ENCODE data around the gene RSBN1. TPM values are rescaled to one million over a fixed set of nuclear protein-coding genes. Genes with fewer than 3 reads are reported as not detected.
"Not testable (repeated sequence)": the region's sequence is repeated elsewhere in the genome, so short reads cannot be mapped to it uniquely, and the experiment has no call there.

RSBN1 gene
- total RNA-seq, 1 experiment from 2014 or later, result 4.0 TPM

DNA sequence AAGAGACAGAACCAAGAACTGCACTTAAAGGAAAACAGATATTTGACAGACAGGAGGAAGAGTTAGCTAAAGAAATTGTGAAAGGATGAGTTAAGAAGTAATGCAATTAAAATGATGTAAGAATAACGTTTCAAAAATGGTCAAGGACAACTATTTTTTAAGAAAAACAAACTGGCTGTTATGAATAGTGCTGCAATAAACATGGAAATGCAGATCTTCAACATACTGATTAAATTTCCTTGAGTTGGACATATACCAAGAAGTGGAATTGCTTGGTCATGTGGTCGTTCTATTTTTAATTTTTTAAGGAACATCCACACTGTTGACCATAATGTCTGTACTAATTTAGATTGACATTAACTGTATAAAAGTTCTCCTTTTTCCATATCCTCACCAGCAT is 29.9 kb downstream of the RSBN1 start:
- no peak for DNase-seq (ENCODE audit: low spot score)

DNA sequence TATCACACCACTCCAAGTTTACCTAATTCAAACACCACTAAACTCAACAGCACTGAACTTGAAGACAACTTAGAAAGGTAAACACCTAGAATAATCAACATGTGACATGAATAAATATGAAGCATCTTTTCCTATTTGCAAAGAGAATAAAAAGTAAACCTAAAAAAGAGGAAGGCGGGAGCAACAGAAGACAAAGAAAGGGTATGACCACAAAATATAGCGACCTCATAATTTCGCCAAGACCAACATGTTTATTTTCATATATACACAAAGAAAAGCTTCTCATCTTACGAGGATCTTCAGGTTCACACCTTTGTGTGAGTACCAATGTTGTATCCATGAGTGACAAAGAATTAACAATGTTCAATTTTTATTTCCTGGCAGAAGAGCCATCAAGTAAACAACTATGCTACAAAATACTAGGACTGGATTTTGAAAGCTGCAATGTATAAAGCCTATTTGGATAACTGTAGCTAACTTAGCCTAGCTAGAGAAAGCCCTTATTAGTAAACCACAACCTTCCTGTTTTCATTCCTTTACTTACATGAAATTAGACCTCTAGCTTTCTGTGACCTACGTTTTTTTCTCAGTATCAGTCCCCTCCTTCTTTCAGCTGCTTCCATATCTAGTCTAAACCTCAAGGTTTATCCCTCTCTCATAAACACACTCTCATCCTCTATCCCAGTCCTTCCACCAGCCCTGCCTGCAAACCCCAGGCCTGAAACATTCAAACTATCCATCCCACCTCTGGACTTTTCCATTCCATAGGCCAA is 31.7 kb downstream of the RSBN1 start:
- no peak for DNase-seq (ENCODE audit: low spot score)

DNA sequence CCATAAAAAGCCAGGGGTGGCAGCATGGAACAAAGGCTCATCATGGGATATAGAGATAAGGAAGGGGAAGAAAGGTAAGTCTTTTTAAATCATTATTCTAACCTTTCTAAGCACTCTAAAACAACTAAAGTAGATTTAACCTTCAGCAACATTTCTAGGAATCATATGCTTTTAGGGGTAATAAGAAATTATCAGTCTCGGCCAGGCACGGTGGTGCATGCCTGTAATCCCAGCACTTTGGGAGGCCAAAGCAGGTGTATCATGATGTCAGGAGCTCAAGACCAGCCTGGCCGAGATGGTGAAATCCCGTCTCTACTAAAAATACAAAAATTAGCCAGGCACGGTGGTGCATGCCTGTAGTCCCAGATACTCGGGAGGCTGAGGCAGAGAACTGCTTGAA is 32.7 kb downstream of the RSBN1 start:
- no peak for DNase-seq (ENCODE audit: low spot score)

DNA sequence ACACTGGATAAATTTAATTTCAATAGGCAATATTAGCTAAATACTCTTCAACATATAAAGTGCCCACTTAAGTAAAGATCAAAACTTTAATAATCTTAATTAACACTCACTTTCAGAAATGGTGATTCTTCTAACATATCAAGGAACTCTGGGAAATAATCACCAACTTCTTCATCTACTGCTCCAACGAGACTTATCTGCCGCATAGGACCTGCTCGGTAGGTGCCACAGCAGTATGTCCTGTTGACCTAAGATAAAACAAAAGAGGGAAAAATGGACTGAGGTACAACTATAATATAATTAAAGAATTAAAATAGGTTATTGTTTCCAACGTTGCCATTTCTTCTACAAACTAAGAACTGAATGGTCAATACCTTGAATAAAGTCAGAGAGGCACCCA is 34.7 kb downstream of the RSBN1 start:
- DNase-seq (ENCODE audit: low spot score), result no peak

DNA sequence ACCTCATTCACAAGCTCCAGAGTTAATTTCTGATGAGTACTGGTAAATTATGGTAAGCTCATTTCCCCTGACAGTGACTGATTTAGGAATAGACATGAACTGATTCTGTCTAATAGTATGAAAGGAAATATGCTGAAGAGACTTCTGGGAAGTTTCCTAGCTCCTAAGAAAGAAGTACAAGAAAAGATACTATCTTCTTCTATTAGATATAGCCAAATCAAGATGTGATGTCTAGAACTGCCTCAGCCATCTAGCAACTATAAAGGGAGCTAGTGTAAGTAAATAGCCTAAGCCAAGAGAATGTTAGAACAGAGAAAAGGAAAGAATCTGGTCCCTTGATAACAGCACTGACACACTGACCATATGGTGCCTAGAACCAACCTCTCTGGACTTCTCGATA is 42.2 kb downstream of the RSBN1 start:
- no peak for DNase-seq (ENCODE audit: low spot score)

DNA sequence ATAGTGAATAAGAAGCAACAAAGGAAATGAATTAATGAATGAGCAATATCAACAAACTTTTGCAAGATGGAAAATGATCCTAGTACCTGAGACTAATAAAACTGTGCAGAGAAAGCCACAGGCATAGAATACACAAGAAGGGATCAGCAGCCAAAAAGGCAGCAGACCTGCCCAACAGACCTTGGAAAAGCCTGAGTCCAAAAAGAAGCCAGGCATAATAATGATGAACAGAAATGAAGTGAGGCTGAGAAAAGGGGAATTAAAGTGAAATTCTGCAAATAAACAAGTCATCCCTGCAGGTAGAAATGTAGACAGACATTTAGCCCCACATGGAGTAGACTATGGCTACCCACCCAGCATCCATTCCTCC is 42.7 kb downstream of the RSBN1 start:
- no peak for DNase-seq (ENCODE audit: low spot score)

DNA sequence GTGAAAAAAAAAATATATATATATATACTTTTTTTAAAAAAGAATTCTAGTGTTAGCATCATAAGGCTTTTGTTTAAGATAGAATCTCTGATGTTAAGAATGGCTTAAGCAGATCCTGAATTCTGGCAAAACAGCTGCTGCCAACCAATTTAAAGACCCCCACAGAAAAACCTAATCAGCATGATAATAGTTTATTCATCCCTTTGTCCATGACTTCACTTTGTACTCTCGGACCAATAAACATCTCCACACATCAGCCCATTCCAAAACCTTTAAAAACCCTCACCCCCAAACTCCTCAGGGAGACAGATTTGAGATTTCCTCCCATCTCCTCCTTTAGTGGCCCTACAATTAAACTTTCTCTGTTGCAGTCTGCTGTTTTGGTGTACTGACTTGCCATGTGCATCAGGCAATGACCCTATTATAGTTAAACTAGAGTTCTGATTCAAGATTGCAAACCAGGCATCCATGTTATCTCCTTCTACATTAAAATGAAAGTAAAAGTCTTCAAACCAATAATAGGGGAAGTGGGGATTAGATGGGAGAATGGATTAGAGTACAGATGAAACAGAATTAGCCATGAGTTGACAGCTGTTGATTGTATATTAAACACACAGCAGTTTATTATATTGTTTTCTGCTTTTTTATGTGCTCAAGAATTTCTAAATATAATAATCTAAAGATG is 43.2 kb downstream of the RSBN1 start:
- DNase-seq (ENCODE audit: low spot score), result no peak

DNA sequence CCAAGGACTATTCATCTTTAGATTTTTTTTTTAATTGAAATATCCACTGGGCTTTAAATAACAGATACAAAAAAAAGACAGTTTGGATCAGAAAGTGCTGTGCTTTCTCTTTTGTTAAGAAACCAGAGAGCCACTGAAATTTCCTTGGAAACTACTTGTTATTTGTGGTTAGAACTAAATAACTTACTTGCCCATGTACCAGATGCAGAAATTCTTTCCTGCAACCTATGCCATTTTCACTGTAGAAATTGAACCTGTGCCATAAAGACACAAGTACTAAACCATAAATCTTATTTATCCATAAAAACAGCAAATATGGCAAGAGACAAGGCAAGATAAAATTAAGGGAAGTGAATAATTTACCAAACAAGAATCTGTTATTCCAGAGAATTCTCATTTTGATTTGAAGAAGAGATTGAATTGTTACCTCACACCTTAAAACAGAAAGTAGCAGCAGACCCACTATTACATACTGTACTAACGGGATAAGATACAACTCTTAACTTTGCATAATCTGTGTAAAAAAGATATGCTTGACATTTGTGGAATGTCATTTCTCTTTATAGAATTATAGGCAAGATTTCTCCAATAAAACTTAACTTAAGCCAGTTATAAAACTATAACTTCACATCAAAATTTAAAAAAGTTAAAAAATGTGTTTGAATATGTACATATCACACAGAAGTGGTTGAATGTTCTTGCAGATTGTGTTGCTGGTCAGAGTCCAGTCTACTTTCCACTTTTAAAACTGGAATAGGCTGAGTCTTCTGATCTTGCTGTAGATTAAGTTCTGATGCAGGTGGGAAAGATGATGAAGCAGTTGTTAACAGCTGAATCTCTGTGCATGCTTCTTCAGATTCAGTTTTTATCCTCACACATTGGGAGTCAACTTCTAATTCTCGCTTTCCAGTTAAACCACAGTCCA is 46.7 kb downstream of the RSBN1 start:
- no peak for DNase-seq (ENCODE audit: low spot score)

DNA sequence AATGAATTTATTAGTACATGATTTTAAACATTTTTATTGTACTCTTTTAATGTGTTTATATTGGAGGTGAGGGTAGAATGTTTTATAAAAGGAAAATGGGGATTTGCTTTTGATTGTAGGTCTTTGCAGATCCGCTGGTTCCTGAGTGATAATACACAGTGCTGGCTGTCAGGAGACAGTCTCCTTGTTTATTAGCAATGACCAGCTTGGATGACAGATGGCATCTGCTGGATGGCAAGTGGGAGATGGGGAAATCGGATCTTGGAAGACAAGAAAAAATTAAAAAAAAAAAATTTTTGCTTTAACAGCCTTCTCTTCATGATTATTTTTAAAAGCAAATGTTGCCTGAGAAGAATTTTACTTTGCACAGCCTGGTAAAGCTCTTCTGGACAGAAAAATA is 48.6 kb downstream of the RSBN1 start:
- DNase-seq (ENCODE audit: low spot score), result no peak

DNA sequence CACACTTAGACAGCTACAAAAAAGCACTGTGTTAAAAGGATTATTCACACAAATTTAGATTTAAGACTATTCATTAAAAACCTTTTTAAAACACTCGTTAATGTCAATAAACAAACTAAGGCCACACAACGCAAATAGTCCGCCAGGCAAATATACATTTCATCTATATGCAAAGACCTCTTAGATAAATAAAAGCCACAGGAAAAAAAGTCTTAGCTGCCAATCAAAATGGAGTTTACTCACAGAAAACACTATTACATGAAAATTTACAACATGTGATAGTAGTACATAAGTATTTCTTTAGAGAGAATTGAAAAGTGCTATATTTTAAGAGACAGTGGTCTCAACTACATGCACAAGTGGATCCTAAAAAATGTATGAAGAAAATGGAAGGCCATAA is 50.3 kb downstream of the RSBN1 start:
- DNase-seq (ENCODE audit: low spot score), result no peak

DNA sequence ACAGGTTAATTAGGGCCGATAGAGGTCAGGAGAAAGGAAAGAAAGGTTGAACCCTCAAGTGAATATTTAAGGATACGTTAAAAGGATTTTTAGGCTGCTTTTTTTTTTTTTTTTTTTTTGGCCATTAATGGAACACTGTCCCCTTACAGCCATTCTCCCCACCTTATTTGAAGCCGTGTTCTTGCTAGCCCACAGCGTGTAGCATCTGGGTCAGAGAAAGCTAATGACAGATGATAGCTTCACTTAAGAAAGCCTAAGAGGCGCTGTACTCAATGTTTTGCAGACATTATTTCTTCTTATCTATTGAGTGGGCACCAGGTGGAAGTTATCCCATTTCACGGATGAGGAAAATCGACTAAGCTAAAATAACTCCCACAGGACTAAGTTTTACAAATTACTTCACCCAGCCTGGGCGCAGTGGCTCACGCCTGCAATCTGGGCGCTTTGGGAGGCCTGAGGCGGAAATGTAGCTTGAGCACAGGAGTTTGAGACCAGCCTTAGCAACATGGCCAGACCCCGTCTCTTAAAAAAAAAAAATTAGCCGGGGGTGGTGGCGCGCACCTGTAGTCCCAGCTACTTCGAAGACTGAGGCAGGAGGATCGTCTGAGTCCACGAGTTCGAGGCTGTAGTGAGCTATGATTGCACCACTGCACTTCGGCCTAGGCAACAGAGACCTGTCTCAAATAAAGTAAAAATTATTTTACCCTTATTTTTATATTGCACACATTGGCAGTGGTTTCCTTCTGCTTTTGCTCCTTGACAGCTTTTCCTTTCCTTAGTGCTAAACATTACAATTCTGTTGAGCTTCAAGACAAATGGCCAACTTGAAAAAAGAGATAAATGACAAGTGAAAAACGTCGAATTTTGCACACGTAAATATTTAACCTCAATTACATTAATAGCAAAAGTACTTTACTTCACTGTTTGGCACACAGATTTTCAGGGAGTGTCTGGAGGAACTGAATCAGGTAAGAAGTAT is 51.9 kb downstream of the RSBN1 start:
- DNase-seq (ENCODE audit: low spot score), result no peak

DNA sequence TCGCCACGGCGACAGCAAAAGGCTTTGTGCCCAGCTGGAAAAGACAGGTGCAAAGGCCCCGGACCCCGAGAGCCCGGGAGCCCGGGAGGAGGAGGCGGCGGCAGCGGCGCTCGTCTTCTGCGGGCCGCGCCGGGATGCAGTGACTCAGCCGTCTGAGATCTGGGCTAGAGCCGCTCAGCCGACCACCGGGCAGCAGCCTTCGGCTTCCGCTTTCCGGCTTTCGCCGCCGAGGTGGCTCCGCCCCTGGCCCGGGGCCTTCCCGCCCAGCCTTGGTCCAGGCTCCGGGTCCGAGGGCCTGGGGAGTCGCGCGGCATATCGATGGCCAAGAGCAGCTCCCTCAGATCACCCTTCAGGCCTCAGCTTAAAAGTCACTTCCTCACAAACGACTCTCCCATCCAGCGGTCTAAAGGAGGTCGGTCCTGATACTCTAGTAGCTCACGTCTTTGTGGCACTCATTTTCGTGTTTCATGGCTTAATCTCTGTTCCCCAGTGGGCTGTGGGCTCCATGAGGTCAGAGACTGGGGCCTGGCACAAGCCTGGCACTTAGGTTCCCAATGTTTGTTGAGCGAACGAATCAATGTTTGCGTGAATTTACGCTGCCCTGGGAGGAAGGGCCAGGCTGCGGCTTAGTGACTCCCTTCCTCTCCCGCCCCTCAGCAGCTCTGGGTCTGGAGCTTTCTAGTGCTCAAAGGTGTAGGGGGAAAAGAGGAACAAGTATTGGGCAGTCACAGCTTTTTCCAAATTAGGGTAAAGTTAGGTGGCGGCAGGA is 52.8 kb downstream of the RSBN1 start, which contains the start of gene PHTF1:
PHTF1 (minus strand) TSS at position 154 of the 769 bp plus-strand sequence. CDS start 783 bp downstream, outside the sequence.
- DNase-seq (ENCODE audit: low spot score), result peak; percentile 76

DNA sequence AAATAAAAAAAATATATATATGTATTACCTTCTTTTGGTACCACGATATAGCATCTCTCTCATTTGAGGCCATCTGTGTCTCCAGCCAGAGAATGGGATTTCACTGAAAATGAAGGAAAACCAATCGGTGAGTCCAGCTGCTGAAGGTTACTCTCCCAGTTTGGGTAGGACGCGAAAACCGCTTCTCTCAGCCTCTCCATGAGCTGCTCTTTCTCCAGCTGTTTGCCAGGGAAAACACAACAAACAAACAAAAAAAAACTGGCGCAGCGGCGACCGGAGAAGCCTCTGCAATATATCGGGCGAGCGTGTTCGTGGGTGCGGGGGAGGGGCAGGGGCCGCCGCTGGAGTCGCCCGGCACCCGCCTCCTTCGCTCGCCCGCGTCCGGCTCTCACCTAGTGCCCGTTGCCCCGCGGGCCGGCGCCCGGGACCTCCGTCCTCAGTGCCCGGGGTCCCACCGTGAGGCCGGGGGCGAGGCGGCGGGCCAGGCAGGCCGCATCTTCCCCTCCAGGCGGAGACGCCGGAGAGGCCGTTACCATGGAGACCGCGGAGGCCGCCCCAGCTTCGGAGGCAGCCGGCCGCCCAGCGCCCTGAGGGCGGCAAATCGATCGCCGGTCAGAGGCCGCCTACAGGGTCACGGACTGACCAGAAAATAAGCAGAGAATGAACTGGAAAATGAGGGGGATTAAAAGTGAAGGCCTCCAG is 53.5 kb downstream of the RSBN1 start:
- DNase-seq (ENCODE audit: low spot score), result peak; percentile 67

DNA sequence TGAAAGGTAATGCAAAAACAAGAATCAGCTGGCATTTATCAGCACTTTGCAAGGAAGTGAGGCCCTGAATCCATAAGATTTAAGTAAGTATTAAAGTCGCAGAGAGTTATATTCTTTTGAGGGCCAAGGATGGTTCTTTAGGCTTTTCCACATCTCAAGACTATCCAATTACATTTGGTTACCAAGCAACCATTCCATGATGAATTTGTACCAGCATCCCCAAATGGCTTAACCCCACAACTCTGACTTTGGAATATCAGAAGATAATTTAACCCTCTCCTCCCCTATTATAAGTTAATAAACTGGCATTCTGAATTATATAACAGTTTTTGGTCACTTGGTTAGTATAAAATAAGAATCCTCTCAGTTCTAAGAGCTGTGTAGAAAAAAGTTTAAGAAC is 55.8 kb downstream of the RSBN1 start:
- DNase-seq (ENCODE audit: low spot score), result no peak

DNA sequence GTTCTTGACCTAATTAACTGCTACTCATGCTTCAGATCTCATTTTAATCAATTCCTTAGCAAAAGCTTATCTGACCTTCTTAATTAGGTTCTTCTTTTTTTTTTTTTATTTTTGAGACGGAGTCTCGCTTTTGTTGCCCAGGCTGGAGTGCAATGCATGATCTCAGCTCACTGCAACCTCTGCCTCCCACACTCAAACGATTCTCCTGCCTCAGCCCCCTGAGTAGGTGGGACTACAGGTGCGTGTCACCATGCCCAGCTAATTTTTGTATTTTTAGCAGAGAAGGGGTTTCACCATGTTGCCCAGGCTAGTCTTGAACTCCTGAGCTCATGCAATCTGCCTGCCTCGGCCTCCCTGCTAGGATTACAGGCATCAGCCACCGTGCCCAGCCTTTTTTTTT is 58.9 kb downstream of the RSBN1 start:
- not testable (repeated sequence) for DNase-seq (ENCODE audit: low spot score)

DNA sequence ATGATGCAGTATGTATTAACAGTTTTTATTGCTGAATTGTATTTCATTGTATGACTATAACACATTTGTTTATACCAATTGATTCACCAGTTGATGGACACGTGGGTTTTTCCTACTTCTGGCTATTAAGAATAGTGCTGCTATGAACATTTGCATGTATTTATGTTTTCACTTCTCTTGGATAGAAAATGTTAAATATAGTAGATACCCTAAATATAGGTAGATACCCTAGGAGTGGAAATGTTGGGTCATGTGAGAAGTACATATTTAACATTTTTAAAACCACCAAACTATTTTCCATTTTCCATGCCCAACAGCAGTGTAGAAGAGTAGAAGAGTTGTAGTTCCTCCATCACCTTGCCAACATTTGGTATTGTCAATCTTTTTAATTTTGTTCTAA is 60.8 kb downstream of the RSBN1 start:
- no peak for DNase-seq (ENCODE audit: low spot score)

DNA sequence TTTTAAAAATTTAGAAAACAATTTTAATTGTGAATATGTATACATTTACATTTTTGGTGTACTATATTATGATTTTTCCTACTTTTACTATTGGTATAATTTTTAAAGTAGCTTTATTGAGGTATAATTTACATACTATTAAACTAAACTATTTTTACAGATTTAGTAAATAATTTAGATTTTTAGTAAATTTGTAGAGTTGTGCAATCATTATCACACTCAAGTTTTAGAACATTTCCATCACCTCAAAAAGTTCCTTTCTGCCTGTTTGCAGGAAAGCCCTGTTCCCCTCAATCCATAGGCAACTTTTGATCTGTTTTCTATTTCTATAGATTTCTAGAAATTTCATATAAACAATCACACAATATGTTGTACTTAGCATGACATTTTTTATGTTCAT is 61.2 kb downstream of the RSBN1 start:
- no peak for DNase-seq (ENCODE audit: low spot score)

DNA sequence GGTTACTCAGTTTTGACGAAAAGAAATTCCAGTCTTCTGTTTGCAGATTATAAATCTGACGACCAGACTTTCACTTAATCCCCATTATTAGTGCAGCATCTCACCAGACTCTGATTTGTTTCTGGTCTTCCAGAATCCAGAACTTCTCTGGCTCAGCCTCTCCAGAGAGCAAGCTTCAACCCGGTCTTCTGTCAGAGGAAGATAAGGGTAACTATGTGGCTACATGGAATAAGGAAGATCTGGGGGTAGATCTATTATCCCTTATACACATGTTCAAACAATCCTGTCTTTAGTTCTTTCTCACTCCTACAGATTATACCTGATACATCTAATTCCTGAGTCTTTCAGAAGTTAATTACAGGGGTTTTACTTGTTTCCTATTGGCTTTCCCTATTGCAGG is 62.9 kb downstream of the RSBN1 start:
- no peak for DNase-seq (ENCODE audit: low spot score)

DNA sequence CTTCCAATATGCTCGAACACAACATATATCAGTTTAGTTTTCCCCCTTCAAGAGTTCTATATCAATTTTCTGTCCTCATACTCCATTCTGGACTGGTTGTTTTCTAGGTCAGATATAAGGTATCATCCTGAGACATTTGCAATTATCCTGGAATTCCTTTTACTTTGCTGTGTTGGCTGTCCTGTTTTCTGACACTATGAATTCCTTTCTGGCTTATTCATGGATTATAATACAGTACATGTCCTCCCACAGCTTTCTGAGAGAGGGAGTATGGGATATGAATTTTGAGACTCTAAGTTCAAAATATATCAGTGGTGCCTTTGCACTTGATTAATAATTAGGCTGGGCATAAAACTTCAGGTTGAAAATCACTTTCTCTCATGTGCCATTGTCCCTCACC is 64.9 kb downstream of the RSBN1 start:
- no peak for DNase-seq (ENCODE audit: low spot score)

DNA sequence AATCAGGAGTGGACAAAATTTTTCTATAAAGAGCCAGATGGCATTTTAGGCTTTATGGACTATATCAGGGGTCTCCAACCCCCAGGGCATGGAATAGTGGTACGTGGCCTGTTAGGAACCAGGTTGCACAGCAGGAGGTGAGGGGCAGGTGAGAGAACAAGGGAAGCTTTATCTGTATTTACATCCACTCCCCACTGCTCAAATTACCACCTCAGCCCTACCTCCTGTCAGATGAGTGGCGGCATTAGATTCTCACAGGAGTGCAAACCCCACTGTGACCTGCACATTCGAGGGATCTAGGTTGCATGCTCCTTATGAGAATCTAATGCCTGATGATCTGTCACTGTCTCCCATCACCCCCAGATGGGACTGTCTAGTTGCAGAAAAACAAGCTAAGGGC is 66.9 kb downstream of the RSBN1 start:
- DNase-seq (ENCODE audit: low spot score), result no peak

Measured in HT-29 (cell line).